ENCODE results near the gene TMEM225. TPM values are rescaled to one million over a fixed set of nuclear protein-coding genes. Genes with fewer than 3 reads are reported as not detected.
"Not testable (repeated sequence)": the region's sequence is repeated elsewhere in the genome, so short reads cannot be mapped to it uniquely, and the experiment has no call there.

The TMEM225 gene
- total RNA-seq, result not detected

- CTCF ChIA-PET, result no interaction called here
These were observed at the start of gene TMEM225 for GRCh38 chr11:123885570-123885969. Gene TMEM225, minus strand, starts transcription at chr11:123885670. Its CDS starts 245 bp downstream, at chr11:123885425.

GRCh38 chr11:123924027-123924426 is 38.6 kb upstream of the TMEM225 start:
- ChIA-PET POLR2A (no interaction called here), CTCF (no interaction called here)

More at GRCh38 chr11:123885570-123885969, at the start of gene TMEM225:
- POLR2A ChIA-PET, result no interaction called here

- ChIA-PET CTCF (no interaction called here), POLR2A (no interaction called here)
These were observed 35.5 kb upstream of the TMEM225 start for GRCh38 chr11:123920943-123921342.

- ChIA-PET CTCF (no interaction called here), POLR2A (no interaction called here)
These were observed 20.4 kb upstream of the TMEM225 start for GRCh38 chr11:123905826-123906225.

GRCh38 chr11:123904932-123905331 is 19.5 kb upstream of the TMEM225 start:
- ChIA-PET CTCF (no interaction called here), POLR2A (no interaction called here)

- POLR2A ChIA-PET, result no interaction called here
- CTCF ChIA-PET, result no interaction called here
These were observed 18.5 kb upstream of the TMEM225 start for GRCh38 chr11:123903932-123904331.

GRCh38 chr11:123901867-123902266 is 16.4 kb upstream of the TMEM225 start, which contains the start of gene OR8D4:
Gene OR8D4, plus strand, starts transcription at chr11:123902167. Its CDS starts 4,265 bp downstream, at chr11:123906432.
- POLR2A ChIA-PET, result no interaction called here

GRCh38 chr11:123899792-123900191 is 14.3 kb upstream of the TMEM225 start:
- POLR2A ChIA-PET, result no interaction called here

More at GRCh38 chr11:123901867-123902266, 16.4 kb upstream of the TMEM225 start, which contains the start of gene OR8D4:
- CTCF ChIA-PET, result no interaction called here

GRCh38 chr11:123892031-123892430 is 6.6 kb upstream of the TMEM225 start:
- ChIA-PET CTCF (no interaction called here), POLR2A (no interaction called here)

More at GRCh38 chr11:123899792-123900191, 14.3 kb upstream of the TMEM225 start:
- CTCF ChIA-PET, result no interaction called here

GRCh38 chr11:123880912-123881311 is 4.6 kb downstream of the TMEM225 start:
- POLR2A ChIA-PET, result no interaction called here
- CTCF ChIA-PET, result no interaction called here

- CTCF ChIA-PET, POLR2A ChIA-PET: not testable (repeated sequence)
These were observed 17.7 kb downstream of the TMEM225 start for GRCh38 chr11:123867795-123868194.

- POLR2A ChIA-PET, CTCF ChIA-PET: not testable (repeated sequence)
These were observed 20.2 kb downstream of the TMEM225 start for GRCh38 chr11:123865293-123865692.

GRCh38 chr11:123859731-123860130 is 25.7 kb downstream of the TMEM225 start:
- ChIA-PET POLR2A (no interaction called here), CTCF (no interaction called here)

GRCh38 chr11:123856444-123856843 is 29.0 kb downstream of the TMEM225 start:
- POLR2A ChIA-PET, result no interaction called here
- CTCF ChIA-PET, result no interaction called here

- POLR2A ChIA-PET, result no interaction called here
- CTCF ChIA-PET, result no interaction called here
These were observed 32.4 kb downstream of the TMEM225 start for GRCh38 chr11:123853038-123853437.

- CTCF ChIA-PET, result no interaction called here
- POLR2A ChIA-PET, result no interaction called here
These were observed 33.1 kb downstream of the TMEM225 start for GRCh38 chr11:123852321-123852720.

- ChIA-PET POLR2A (no interaction called here), CTCF (no interaction called here)
These were observed 34.4 kb downstream of the TMEM225 start for GRCh38 chr11:123851110-123851509.

- POLR2A ChIA-PET, result no interaction called here
- CTCF ChIA-PET, result no interaction called here
These were observed 44.3 kb downstream of the TMEM225 start for GRCh38 chr11:123841174-123841573.

- POLR2A ChIA-PET, result no interaction called here
- CTCF ChIA-PET, result no interaction called here
These were observed 46.3 kb downstream of the TMEM225 start for GRCh38 chr11:123839131-123839530.

GRCh38 chr11:123838659-123839058 is 46.8 kb downstream of the TMEM225 start:
- ChIA-PET CTCF (no interaction called here), POLR2A (no interaction called here)

GRCh38 chr11:123838199-123838598 is 47.3 kb downstream of the TMEM225 start:
- CTCF ChIA-PET, result no interaction called here

GRCh38 chr11:123833095-123833494 is 52.4 kb downstream of the TMEM225 start:
- ChIA-PET CTCF (no interaction called here), POLR2A (no interaction called here)

More at GRCh38 chr11:123838199-123838598, 47.3 kb downstream of the TMEM225 start:
- POLR2A ChIA-PET, result no interaction called here

Measured in activated CD8-positive, alpha-beta memory T cell treated with anti-CD3 and anti-CD28 coated beads for 36 hours (primary cell).